Liver (tissue), 9 donors: ENCODE data around the gene LPCAT1. TPM values are rescaled to one million over a fixed set of nuclear protein-coding genes. Genes with fewer than 3 reads are reported as not detected.

ENCODE experiments used
- DNase-seq: peaks from one replicate; pipeline ENCODE4 v3.0.0-alpha.2; 2017; ENCODE audit warnings: low spot score
- H3K27ac ChIP-seq, 2 donors: one replicate each; pipeline ENCODE4 v1.7.0; 2013; ENCODE audit warnings: inconsistent platforms in 2 of 2, low read length in 2 of 2, control low read depth in 1 of 2, low read depth in 1 of 2, mild to moderate bottlenecking in 1 of 2
- H3K27me3 ChIP-seq, 4 donors: one replicate each; pipeline versions ENCODE4 v1.6.1 to v1.7.0; 2013; ENCODE audit warnings: low read length in 3 of 4, inconsistent platforms in 1 of 4, mild to moderate bottlenecking in 1 of 4, moderate library complexity in 1 of 4; ENCODE audit not compliant: control insufficient read depth in 4 of 4, insufficient read depth in 4 of 4
- H3K36me3 ChIP-seq, 4 donors: one replicate each; pipeline versions ENCODE4 v1.6.1 to v1.7.0; 2013; ENCODE audit warnings: low read length in 3 of 4, mild to moderate bottlenecking in 3 of 4, low read depth in 1 of 4, moderate library complexity in 1 of 4; ENCODE audit not compliant: control insufficient read depth in 4 of 4, insufficient read depth in 3 of 4
- H3K4me1 ChIP-seq, 4 donors: one replicate each; pipeline versions ENCODE4 v1.6.1 to v1.7.0; 2013; ENCODE audit warnings: low read length in 3 of 4, mild to moderate bottlenecking in 3 of 4, moderate library complexity in 1 of 4; ENCODE audit not compliant: control insufficient read depth in 4 of 4, insufficient read depth in 4 of 4
- H3K4me3 ChIP-seq, 3 donors: one replicate each; pipeline versions ENCODE4 v1.6.1 to v1.7.0; 2013; ENCODE audit warnings: low read length in 3 of 3, control low read depth in 1 of 3, low read depth in 1 of 3, mild to moderate bottlenecking in 1 of 3
- H3K9ac ChIP-seq, 2 donors: one replicate each; pipeline ENCODE4 v1.7.0; 2013; ENCODE audit warnings: low read length in 2 of 2, mild to moderate bottlenecking in 2 of 2, moderate library complexity in 2 of 2, control low read depth in 1 of 2, low read depth in 1 of 2
- H3K9me3 ChIP-seq, 4 donors: one replicate each; pipeline versions ENCODE4 v1.6.1 to v1.7.0; 2013; ENCODE audit warnings: low read length in 3 of 4; ENCODE audit not compliant: control insufficient read depth in 4 of 4
- ATF3 ChIP-seq: IDR thresholded peaks from 2 replicates; pipeline ENCODE4 v1.6.1; 2016; ENCODE audit warnings: antibody characterized with exemption
- EGR1 ChIP-seq, 2 donors: IDR thresholded peaks; 2 replicates each; pipeline ENCODE4 v1.6.1; 2016 to 2018; ENCODE audit warnings: antibody characterized with exemption in 2 of 2, low read depth in 2 of 2
- FOXA1 ChIP-seq: IDR thresholded peaks from 2 replicates; pipeline ENCODE4 v1.6.1; 2016; ENCODE audit warnings: antibody characterized with exemption
- FOXA2 ChIP-seq: IDR thresholded peaks from 2 replicates; pipeline ENCODE4 v1.6.1; 2016; ENCODE audit warnings: antibody characterized with exemption
- GABPA ChIP-seq, 2 donors: IDR thresholded peaks in 1 of 2; conservative IDR thresholded peaks in 1 of 2; 2 replicates each; pipeline ENCODE4 v1.6.1; 2016; ENCODE audit warnings: antibody characterized with exemption in 2 of 2, mild to moderate bottlenecking in 1 of 2, moderate library complexity in 1 of 2
- HNF4A ChIP-seq, 2 donors: conservative IDR thresholded peaks; 2 replicates each; pipeline ENCODE4 v1.6.1; 2016; ENCODE audit warnings: antibody characterized with exemption in 2 of 2, mild to moderate bottlenecking in 2 of 2
- HNF4G ChIP-seq: IDR thresholded peaks from 2 replicates; pipeline ENCODE4 v1.6.1; 2016; ENCODE audit warnings: antibody characterized with exemption
- JUND ChIP-seq, 2 donors: IDR thresholded peaks; 2 replicates each; pipeline ENCODE4 v1.6.1; 2016; ENCODE audit warnings: antibody characterized with exemption in 2 of 2
- MAX ChIP-seq: IDR thresholded peaks from 2 replicates; pipeline ENCODE4 v1.6.1; 2016; ENCODE audit warnings: antibody characterized with exemption
- NR2F2 ChIP-seq: IDR thresholded peaks from 2 replicates; pipeline ENCODE4 v1.6.1; 2016; ENCODE audit warnings: antibody characterized with exemption
- RAD21 ChIP-seq, 2 donors: IDR thresholded peaks; 2 replicates each; pipeline ENCODE4 v1.6.1; 2016; ENCODE audit warnings: antibody characterized with exemption in 2 of 2, mild to moderate bottlenecking in 2 of 2
- REST ChIP-seq: IDR thresholded peaks from 2 replicates; pipeline ENCODE4 v1.6.1; 2016; ENCODE audit warnings: antibody characterized with exemption, mild to moderate bottlenecking
- RXRA ChIP-seq, 2 donors: IDR thresholded peaks; 2 replicates each; pipeline ENCODE4 v1.6.1; 2017 to 2018; ENCODE audit warnings: antibody characterized with exemption in 2 of 2, mild to moderate bottlenecking in 1 of 2
- SP1 ChIP-seq: IDR thresholded peaks from 2 replicates; pipeline ENCODE4 v1.6.1; 2018; ENCODE audit warnings: antibody characterized with exemption, mild to moderate bottlenecking
- TAF1 ChIP-seq: conservative IDR thresholded peaks from 2 replicates; pipeline ENCODE4 v1.6.1; 2016; ENCODE audit warnings: antibody characterized with exemption, mild to moderate bottlenecking
- YY1 ChIP-seq: IDR thresholded peaks from 2 replicates; pipeline ENCODE4 v1.6.1; 2016; ENCODE audit warnings: antibody characterized with exemption, mild to moderate bottlenecking
- WGBS: extraction: QIAGEN DNeasy Blood & Tissue Kit; methylation state at CpG from one replicate; pipeline ENCODE4 v1.1.7; 2013; 5-methylcytosine and 5-hydroxymethylcytosine counted together
- polyA plus RNA-seq, 2 donors: library from polyadenylated mRNA; stranded (reverse) in 1 of 2; unstranded in 1 of 2; fragments of 200-250 nt in 1 of 2; fragments of >200 nt in 1 of 2; fragmentation: Nextera tagmentation in 1 of 2; extraction: Ambion mirVana in 1 of 2; gene quantifications; one replicate each; pipeline versions ENCODE4 v1.2.1 to v1.2.3, GENCODE V29; 2013 to 2015
- total RNA-seq, 2 donors: library from RNA; depleted of rRNA; stranded (reverse); fragments of >200 nt; gene quantifications; one replicate each; pipeline ENCODE4 v1.2.3, GENCODE V29; 2014
- TF ChIP-seq, protein P1 (sequence below): fragments of 150-350 bp; IDR thresholded peaks from 2 replicates; pipeline ENCODE4 v1.5.1; 2017; ENCODE audit warnings: improper control_type of control experiment, low read depth, low read length; ENCODE audit not compliant: missing input control
- TF ChIP-seq, protein P2 (sequence below): IDR thresholded peaks from 2 replicates; pipeline ENCODE4 v1.6.1; 2016; ENCODE audit warnings: antibody characterized with exemption
- donor health status: healthy.
- donor health status: healthy.
- donor health status: healthy.
- donor health status: healthy.
- donor health status: healthy.

The LPCAT1 gene
- total and polyA plus RNA-seq, 4 donors, result 1.5 to 12.8 (median 9.9) TPM

- H3K4me1 ChIP-seq, result peaks cover 0 to 2% (median 0%) of the 10 kb centered on the region in 4 donors
- no peak overlapping the region for H3K9ac ChIP-seq
- 95% methylated on average over 18 of the region's 18 CpGs for WGBS
- H3K27ac ChIP-seq, result peak overlapping the region in 1 of 2 donors; percentile 7
- H3K36me3 ChIP-seq, result peaks cover 0 to 4% (median 1%) of the 10 kb centered on the region in 4 donors
- no peaks in the 10 kb centered on the region for H3K27me3 ChIP-seq
- H3K9me3 ChIP-seq, result no peaks in the 10 kb centered on the region
- H3K4me3 ChIP-seq, result no peak overlapping the region
- no peak for DNase-seq
- TF ChIP-seq, protein P1, sequence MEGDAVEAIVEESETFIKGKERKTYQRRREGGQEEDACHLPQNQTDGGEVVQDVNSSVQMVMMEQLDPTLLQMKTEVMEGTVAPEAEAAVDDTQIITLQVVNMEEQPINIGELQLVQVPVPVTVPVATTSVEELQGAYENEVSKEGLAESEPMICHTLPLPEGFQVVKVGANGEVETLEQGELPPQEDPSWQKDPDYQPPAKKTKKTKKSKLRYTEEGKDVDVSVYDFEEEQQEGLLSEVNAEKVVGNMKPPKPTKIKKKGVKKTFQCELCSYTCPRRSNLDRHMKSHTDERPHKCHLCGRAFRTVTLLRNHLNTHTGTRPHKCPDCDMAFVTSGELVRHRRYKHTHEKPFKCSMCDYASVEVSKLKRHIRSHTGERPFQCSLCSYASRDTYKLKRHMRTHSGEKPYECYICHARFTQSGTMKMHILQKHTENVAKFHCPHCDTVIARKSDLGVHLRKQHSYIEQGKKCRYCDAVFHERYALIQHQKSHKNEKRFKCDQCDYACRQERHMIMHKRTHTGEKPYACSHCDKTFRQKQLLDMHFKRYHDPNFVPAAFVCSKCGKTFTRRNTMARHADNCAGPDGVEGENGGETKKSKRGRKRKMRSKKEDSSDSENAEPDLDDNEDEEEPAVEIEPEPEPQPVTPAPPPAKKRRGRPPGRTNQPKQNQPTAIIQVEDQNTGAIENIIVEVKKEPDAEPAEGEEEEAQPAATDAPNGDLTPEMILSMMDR, result no peak
- no peak for TF ChIP-seq EGR1 (IDR thresholded peaks at IDR 0.05; ENCODE audit: low read depth in 2 of 2)
- no peak for TF ChIP-seq HNF4A (conservative IDR thresholded peaks at IDR 0.05)
- no peak for TF ChIP-seq MAX
- TF ChIP-seq TAF1, result no peak
- TF ChIP-seq JUND (IDR thresholded peaks at IDR 0.05), result no peak
- no peak for TF ChIP-seq ATF3
Observed at GRCh38 chr5:1489754-1490153, 34.0 kb downstream of the LPCAT1 start.

GRCh38 chr5:1488882-1489680 lies 34.7 kb downstream of the LPCAT1 start:
- Histone ChIP-seq H3K36me3 (peaks cover 0 to 4% (median 1%) of the 10 kb centered on the region in 4 donors), H3K9me3 (no peaks in the 10 kb centered on the region), H3K27ac (peak overlapping the region in 1 of 2 donors; percentile 7), H3K4me1 (peaks cover 0 to 2% (median 0%) of the 10 kb centered on the region in 4 donors), H3K4me3 (no peak overlapping the region), H3K27me3 (no peaks in the 10 kb centered on the region), H3K9ac (no peak overlapping the region)
- TF ChIP-seq YY1 (no peak), RAD21 (IDR thresholded peaks at IDR 0.05) (no peak), FOXA2 (no peak), SP1 (no peak), RXRA (IDR thresholded peaks at IDR 0.05) (no peak), HNF4A (conservative IDR thresholded peaks at IDR 0.05) (no peak), ATF3 (no peak), JUND (IDR thresholded peaks at IDR 0.05) (no peak), TAF1 (no peak), GABPA (IDR thresholded peaks at IDR 0.05 in 1 of 2, conservative IDR thresholded peaks at IDR 0.05 in 1 of 2) (no peak), HNF4G (no peak), EGR1 (IDR thresholded peaks at IDR 0.05; ENCODE audit: low read depth in 2 of 2) (no peak), NR2F2 (no peak), REST (no peak), FOXA1 (no peak), MAX (no peak)
- TF ChIP-seq, protein P2, sequence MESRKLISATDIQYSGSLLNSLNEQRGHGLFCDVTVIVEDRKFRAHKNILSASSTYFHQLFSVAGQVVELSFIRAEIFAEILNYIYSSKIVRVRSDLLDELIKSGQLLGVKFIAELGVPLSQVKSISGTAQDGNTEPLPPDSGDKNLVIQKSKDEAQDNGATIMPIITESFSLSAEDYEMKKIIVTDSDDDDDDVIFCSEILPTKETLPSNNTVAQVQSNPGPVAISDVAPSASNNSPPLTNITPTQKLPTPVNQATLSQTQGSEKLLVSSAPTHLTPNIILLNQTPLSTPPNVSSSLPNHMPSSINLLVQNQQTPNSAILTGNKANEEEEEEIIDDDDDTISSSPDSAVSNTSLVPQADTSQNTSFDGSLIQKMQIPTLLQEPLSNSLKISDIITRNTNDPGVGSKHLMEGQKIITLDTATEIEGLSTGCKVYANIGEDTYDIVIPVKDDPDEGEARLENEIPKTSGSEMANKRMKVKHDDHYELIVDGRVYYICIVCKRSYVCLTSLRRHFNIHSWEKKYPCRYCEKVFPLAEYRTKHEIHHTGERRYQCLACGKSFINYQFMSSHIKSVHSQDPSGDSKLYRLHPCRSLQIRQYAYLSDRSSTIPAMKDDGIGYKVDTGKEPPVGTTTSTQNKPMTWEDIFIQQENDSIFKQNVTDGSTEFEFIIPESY, result no peak
- TF ChIP-seq, protein P1, result no peak
- no peak for DNase-seq
- WGBS, result 79% methylated on average over 14 of the region's 14 CpGs
